WTC11 (cell line): ENCODE measurements around the gene HLX. TPM values are rescaled to one million over a fixed set of nuclear protein-coding genes. Genes with fewer than 3 reads are reported as not detected.

Source experiments
- ATAC-seq: fragments of 200-7000 bp; cut with Tn5 transposase; 2 replicates; pipeline ENCODE4 v1.10.0; 2021; ENCODE audit warnings: mild to moderate bottlenecking, moderate library complexity
- CTCF ChIA-PET: fragments of 300-600 bp; sonication (Branson Sonifier 250); formaldehyde crosslinking; loops from one replicate; lab custom pipeline; 2021; ENCODE audit warnings: antibody characterized with exemption; lab: Charles Lee
- POLR2A ChIA-PET: fragments of 350-600 bp; sonication (Branson Sonifier 250); formaldehyde crosslinking; loops from one replicate; lab custom pipeline; 2021; ENCODE audit warnings: antibody characterized with exemption; lab: Charles Lee
- DNase-seq: peaks from one replicate; pipeline ENCODE4 v3.0.0; 2021; ENCODE audit warnings: low spot score
- H3K27ac Mint-ChIP-seq: 2 replicates; pipeline ENCODE4 v1.8.0; 2021; ENCODE audit warnings: mixed read lengths
- H3K27me3 Mint-ChIP-seq: 2 replicates; pipeline ENCODE4 v1.8.0; 2021; ENCODE audit warnings: low read depth, mild to moderate bottlenecking, moderate library complexity, mixed read lengths
- H3K36me3 Mint-ChIP-seq: 2 replicates; pipeline ENCODE4 v1.8.0; 2021; ENCODE audit warnings: mixed read lengths
- H3K4me1 Mint-ChIP-seq: 2 replicates; pipeline ENCODE4 v1.8.0; 2022; ENCODE audit warnings: mixed read lengths
- H3K4me3 Mint-ChIP-seq: 2 replicates; pipeline ENCODE4 v1.8.0; 2021; ENCODE audit warnings: mild to moderate bottlenecking, moderate library complexity, mixed read lengths
- H3K9me3 Mint-ChIP-seq: 2 replicates; pipeline ENCODE4 v1.8.0; 2021; ENCODE audit warnings: mixed read lengths
- ESRRA ChIP-seq: sonication (generic); formaldehyde crosslinking; IDR thresholded peaks from 2 replicates; pipeline ENCODE4 v1.8.1; 2022; ENCODE audit warnings: mild to moderate bottlenecking, missing genetic modification reagents, borderline replicate concordance
- FOXJ3 ChIP-seq: sonication (generic); formaldehyde crosslinking; IDR thresholded peaks from 2 replicates; pipeline ENCODE4 v1.9.0; 2021; ENCODE audit warnings: missing genetic modification reagents, mild to moderate bottlenecking, borderline replicate concordance
- GTF2I ChIP-seq: fragments of 250-450 bp; sonication (Bioruptor Pico); conservative IDR thresholded peaks from 2 replicates; pipeline ENCODE4 v1.4.0; 2021; ENCODE audit warnings: mild to moderate bottlenecking
- MYBL2 ChIP-seq: sonication (generic); formaldehyde crosslinking; IDR thresholded peaks from 2 replicates; pipeline ENCODE4 v1.8.1; 2023; ENCODE audit warnings: mild to moderate bottlenecking, moderate library complexity, missing genetic modification reagents
- NFYB ChIP-seq: sonication (generic); formaldehyde crosslinking; conservative IDR thresholded peaks from 2 replicates; pipeline ENCODE4 v1.8.0; 2022; ENCODE audit warnings: low read depth, missing genetic modification reagents
- OVOL2 ChIP-seq: fragments of 250-450 bp; sonication (Bioruptor Pico); IDR thresholded peaks from 2 replicates; pipeline ENCODE4 v1.9.0; 2021; ENCODE audit warnings: mild to moderate bottlenecking, borderline replicate concordance
- PRDM15 ChIP-seq: sonication (generic); formaldehyde crosslinking; IDR thresholded peaks from 2 replicates; pipeline ENCODE4 v1.8.0; 2022; ENCODE audit warnings: missing genetic modification reagents
- SP1 ChIP-seq: sonication (generic); formaldehyde crosslinking; conservative IDR thresholded peaks from 2 replicates; pipeline ENCODE4 v1.8.1; 2022; ENCODE audit warnings: missing genetic modification reagents
- TEAD4 ChIP-seq: sonication (generic); formaldehyde crosslinking; IDR thresholded peaks from 2 replicates; pipeline ENCODE4 v1.8.0; 2022; ENCODE audit warnings: mild to moderate bottlenecking, missing genetic modification reagents
- TP53 ChIP-seq: sonication (generic); formaldehyde crosslinking; IDR thresholded peaks from 2 replicates; pipeline ENCODE4 v1.8.1; 2023; ENCODE audit warnings: mild to moderate bottlenecking, missing genetic modification reagents
- USF1 ChIP-seq: sonication (generic); formaldehyde crosslinking; IDR thresholded peaks from 2 replicates; pipeline ENCODE4 v1.8.0; 2022; ENCODE audit warnings: mild to moderate bottlenecking, missing genetic modification reagents
- ZBTB43 ChIP-seq: sonication (generic); formaldehyde crosslinking; IDR thresholded peaks from 2 replicates; pipeline ENCODE4 v1.8.1; 2023; ENCODE audit warnings: mild to moderate bottlenecking, missing genetic modification reagents
- ZNF416 ChIP-seq: fragments of 250-450 bp; sonication (Bioruptor Pico); IDR thresholded peaks from 2 replicates; pipeline ENCODE4 v1.9.0; 2021; ENCODE audit warnings: mild to moderate bottlenecking, inconsistent platforms
- total RNA-seq: library from RNA; stranded (reverse); gene quantifications from 3 replicates; pipeline ENCODE4 v1.2.3, GENCODE V29; 2021
- TF ChIP-seq, protein P1 (sequence below): sonication (generic); formaldehyde crosslinking; IDR thresholded peaks from 2 replicates; pipeline ENCODE4 v1.8.1; 2023; ENCODE audit warnings: mild to moderate bottlenecking, moderate library complexity, missing genetic modification reagents
- TF ChIP-seq, protein P2 (sequence below): sonication (generic); formaldehyde crosslinking; IDR thresholded peaks from 2 replicates; pipeline ENCODE4 v1.8.0; 2023; ENCODE audit warnings: missing genetic modification reagents, mild to moderate bottlenecking, borderline replicate concordance
- TF ChIP-seq, protein P3 (sequence below): sonication (generic); formaldehyde crosslinking; IDR thresholded peaks from 2 replicates; pipeline ENCODE4 v1.8.1; 2023; ENCODE audit warnings: mild to moderate bottlenecking, missing genetic modification reagents, moderate library complexity
- TF ChIP-seq, protein P4 (sequence below): fragments of 250-450 bp; sonication (Bioruptor Pico); IDR thresholded peaks from 2 replicates; pipeline ENCODE4 v1.9.0; 2021; ENCODE audit warnings: mild to moderate bottlenecking

The HLX gene
- total RNA-seq, 1 experiment from 2014 or later = not detected

GRCh38 chr1:220887520-220888416 is 8.5 kb downstream of the HLX start (continued):
- no peak for TF ChIP-seq OVOL2 (CRISPR knock-in tag)

DNA sequence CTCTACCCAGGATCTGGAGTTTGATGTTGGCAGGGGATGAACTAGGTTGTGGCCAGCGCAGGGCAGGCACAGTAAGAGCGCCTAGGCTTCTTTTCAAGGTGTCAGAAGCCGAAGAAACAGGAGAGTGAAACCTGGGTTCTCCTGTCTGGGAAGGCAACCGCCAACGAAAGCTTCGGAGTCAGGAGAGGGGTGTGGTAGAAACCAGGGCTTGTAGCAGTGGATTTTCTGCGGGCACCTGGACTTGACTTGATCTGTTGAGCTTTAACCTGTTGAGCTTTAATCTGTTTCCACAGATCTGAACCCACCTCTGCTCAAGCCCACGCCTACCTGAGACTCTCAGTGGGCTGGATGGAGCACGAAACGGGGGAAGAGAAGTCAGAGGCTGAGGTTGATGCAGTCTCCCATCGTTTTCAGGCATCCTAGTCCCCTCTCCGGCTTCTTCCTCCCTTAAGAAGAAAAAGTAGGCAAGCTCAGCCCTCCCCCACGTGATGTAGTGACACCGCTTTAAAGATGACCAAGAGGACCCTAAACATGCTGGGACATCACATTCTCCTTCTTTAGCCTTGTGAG is 9.3 kb downstream of the HLX start:
- H3K27ac Mint-ChIP-seq = no peak overlapping the region
- ATAC-seq (no peak), DNase-seq (no peak)
- H3K4me1 Mint-ChIP-seq = peaks cover 72% of the 10 kb centered on the region
- no peaks in the 10 kb centered on the region for H3K9me3 Mint-ChIP-seq
- no peak for TF ChIP-seq GTF2I (CRISPR knock-in tag)
- TF ChIP-seq USF1 (CRISPR knock-in tag) = peak; percentile 37; the same call in 1 of the 2 replicates
- no peak for TF ChIP-seq ZNF416 (CRISPR knock-in tag)
- TF ChIP-seq FOXJ3 = no peak
- peaks cover 3% of the 10 kb centered on the region; the same call in 1 of the 2 replicates for H3K36me3 Mint-ChIP-seq
- no peak overlapping the region; the same call in 1 of the 2 replicates for H3K4me3 Mint-ChIP-seq
- ChIA-PET POLR2A (interaction anchor here (1.1 to 1.3 kb wide), 2 partner anchors 10 to 12 kb away, joined by 4 to 5 read pairs; partner anchors contain the start of gene HLX), CTCF (interaction anchor here (0.6 to 1.7 kb wide), 4 partner anchors 10 to 1120 kb away, joined by 3 to 5 read pairs (median 5); partner anchors contain the start of gene HLX)
- H3K27me3 Mint-ChIP-seq = peaks cover 100% of the 10 kb centered on the region

- Mint-ChIP-seq H3K27ac (no peak overlapping the region), H3K36me3 (peaks cover 3% of the 10 kb centered on the region; the same call in 1 of the 2 replicates), H3K9me3 (no peaks in the 10 kb centered on the region), H3K27me3 (peaks cover 100% of the 10 kb centered on the region), H3K4me3 (no peak overlapping the region), H3K4me1 (peaks cover 70% of the 10 kb centered on the region)
- ATAC-seq = no peak
- ChIA-PET CTCF (interaction anchor here (0.6 to 1.4 kb wide), 3 partner anchors 10 to 314 kb away, joined by 3 to 5 read pairs (median 3); partner anchors contain the start of gene HLX), POLR2A (interaction anchor here (1.1 to 1.3 kb wide), 2 partner anchors 11 to 13 kb away, joined by 4 to 5 read pairs; partner anchors contain the start of gene HLX)
- no peak for DNase-seq
- no peak for TF ChIP-seq PRDM15 (CRISPR knock-in tag)
- TF ChIP-seq ZBTB43 (CRISPR knock-in tag) = no peak
- TF ChIP-seq, protein P1, sequence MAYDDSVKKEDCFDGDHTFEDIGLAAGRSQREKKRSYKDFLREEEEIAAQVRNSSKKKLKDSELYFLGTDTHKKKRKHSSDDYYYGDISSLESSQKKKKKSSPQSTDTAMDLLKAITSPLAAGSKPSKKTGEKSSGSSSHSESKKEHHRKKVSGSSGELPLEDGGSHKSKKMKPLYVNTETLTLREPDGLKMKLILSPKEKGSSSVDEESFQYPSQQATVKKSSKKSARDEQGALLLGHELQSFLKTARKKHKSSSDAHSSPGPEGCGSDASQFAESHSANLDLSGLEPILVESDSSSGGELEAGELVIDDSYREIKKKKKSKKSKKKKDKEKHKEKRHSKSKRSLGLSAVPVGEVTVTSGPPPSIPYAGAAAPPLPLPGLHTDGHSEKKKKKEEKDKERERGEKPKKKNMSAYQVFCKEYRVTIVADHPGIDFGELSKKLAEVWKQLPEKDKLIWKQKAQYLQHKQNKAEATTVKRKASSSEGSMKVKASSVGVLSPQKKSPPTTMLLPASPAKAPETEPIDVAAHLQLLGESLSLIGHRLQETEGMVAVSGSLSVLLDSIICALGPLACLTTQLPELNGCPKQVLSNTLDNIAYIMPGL (CRISPR knock-in tag) = no peak
- no peak for TF ChIP-seq TP53
- TF ChIP-seq, protein P2, sequence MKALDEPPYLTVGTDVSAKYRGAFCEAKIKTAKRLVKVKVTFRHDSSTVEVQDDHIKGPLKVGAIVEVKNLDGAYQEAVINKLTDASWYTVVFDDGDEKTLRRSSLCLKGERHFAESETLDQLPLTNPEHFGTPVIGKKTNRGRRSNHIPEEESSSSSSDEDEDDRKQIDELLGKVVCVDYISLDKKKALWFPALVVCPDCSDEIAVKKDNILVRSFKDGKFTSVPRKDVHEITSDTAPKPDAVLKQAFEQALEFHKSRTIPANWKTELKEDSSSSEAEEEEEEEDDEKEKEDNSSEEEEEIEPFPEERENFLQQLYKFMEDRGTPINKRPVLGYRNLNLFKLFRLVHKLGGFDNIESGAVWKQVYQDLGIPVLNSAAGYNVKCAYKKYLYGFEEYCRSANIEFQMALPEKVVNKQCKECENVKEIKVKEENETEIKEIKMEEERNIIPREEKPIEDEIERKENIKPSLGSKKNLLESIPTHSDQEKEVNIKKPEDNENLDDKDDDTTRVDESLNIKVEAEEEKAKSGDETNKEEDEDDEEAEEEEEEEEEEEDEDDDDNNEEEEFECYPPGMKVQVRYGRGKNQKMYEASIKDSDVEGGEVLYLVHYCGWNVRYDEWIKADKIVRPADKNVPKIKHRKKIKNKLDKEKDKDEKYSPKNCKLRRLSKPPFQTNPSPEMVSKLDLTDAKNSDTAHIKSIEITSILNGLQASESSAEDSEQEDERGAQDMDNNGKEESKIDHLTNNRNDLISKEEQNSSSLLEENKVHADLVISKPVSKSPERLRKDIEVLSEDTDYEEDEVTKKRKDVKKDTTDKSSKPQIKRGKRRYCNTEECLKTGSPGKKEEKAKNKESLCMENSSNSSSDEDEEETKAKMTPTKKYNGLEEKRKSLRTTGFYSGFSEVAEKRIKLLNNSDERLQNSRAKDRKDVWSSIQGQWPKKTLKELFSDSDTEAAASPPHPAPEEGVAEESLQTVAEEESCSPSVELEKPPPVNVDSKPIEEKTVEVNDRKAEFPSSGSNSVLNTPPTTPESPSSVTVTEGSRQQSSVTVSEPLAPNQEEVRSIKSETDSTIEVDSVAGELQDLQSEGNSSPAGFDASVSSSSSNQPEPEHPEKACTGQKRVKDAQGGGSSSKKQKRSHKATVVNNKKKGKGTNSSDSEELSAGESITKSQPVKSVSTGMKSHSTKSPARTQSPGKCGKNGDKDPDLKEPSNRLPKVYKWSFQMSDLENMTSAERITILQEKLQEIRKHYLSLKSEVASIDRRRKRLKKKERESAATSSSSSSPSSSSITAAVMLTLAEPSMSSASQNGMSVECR (CRISPR knock-in tag) = no peak
- no peak for TF ChIP-seq MYBL2 (CRISPR knock-in tag)
- TF ChIP-seq ESRRA = no peak
- TF ChIP-seq GTF2I (CRISPR knock-in tag) = no peak
- no peak for TF ChIP-seq TEAD4 (CRISPR knock-in tag)
- TF ChIP-seq, protein P3, sequence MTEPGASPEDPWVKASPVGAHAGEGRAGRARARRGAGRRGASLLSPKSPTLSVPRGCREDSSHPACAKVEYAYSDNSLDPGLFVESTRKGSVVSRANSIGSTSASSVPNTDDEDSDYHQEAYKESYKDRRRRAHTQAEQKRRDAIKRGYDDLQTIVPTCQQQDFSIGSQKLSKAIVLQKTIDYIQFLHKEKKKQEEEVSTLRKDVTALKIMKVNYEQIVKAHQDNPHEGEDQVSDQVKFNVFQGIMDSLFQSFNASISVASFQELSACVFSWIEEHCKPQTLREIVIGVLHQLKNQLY (CRISPR knock-in tag) = no peak
- TF ChIP-seq, protein P4, sequence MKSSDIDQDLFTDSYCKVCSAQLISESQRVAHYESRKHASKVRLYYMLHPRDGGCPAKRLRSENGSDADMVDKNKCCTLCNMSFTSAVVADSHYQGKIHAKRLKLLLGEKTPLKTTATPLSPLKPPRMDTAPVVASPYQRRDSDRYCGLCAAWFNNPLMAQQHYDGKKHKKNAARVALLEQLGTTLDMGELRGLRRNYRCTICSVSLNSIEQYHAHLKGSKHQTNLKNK (CRISPR knock-in tag) = no peak
- TF ChIP-seq SP1 (CRISPR knock-in tag) = no peak
- no peak for TF ChIP-seq NFYB (CRISPR knock-in tag)
Measured at GRCh38 chr1:220889333-220889732, 10.1 kb downstream of the HLX start.
